22Rv1 (cell line): ENCODE results near the gene ASPHD1.

Source experiments
- CTCF ChIP-seq: fragments of 450-650 bp; IDR thresholded peaks from 2 replicates; pipeline ENCODE4 v1.5.1; 2017; ENCODE audit warnings: mild to moderate bottlenecking
- ZFX ChIP-seq: fragments of 450-650 bp; IDR thresholded peaks from 2 replicates; pipeline ENCODE4 v1.6.1; 2017; ENCODE audit warnings: antibody characterized with exemption, borderline replicate concordance

GRCh38 chr16:29858149-29858849 lies 42.0 kb upstream of the ASPHD1 start:
- TF ChIP-seq CTCF (no peak), ZFX (no peak)
